ENCODE data around the gene SEMA6C. TPM values are rescaled to one million over a fixed set of nuclear protein-coding genes. Genes with fewer than 3 reads are reported as not detected.

SEMA6C gene
- total and polyA plus RNA-seq, 2 of the 13 experiments (the other 11 are each of a cell fraction or from before 2014, with no cell fraction given) = 1.4 to 2.9 TPM

GRCh38 chr1:151189637-151190445 lies 43.4 kb upstream of the SEMA6C start, which contains the start of gene VPS72 (continued):
- 0 out of 2 replicates have a peak, but pooled peaks have one; percentile 58 for TF ChIP-seq MTERF4 (CRISPR knock-in tag; IDR thresholded peaks at IDR 0.05)
- TF ChIP-seq PBX2 (CRISPR knock-in tag; IDR thresholded peaks at IDR 0.05) = no peak
- TF ChIP-seq WIZ (CRISPR knock-in tag; IDR thresholded peaks at IDR 0.05) = no peak
- TF ChIP-seq DNMT1 (CRISPR knock-in tag; IDR thresholded peaks at IDR 0.05) = peak; percentile 71; the same call in 1 of the 2 replicates
- TF ChIP-seq SALL2 (CRISPR knock-in tag; IDR thresholded peaks at IDR 0.05) = peak; percentile 97
- TF ChIP-seq NFYB (CRISPR knock-in tag; IDR thresholded peaks at IDR 0.05) = peak; percentile 38; the same call in 1 of the 2 replicates
- peak; percentile 78 for TF ChIP-seq PTBP1 (IDR thresholded peaks at IDR 0.05; ENCODE audit: low read depth, low read length, poor library complexity, severe bottlenecking)
- TF ChIP-seq NFKBIZ (CRISPR knock-in tag; IDR thresholded peaks at IDR 0.05) = no peak
- no peak for TF ChIP-seq DZIP1 (CRISPR knock-in tag; IDR thresholded peaks at IDR 0.05)
- no peak for TF ChIP-seq FOXO4 (CRISPR knock-in tag; conservative IDR thresholded peaks at IDR 0.05)
- TF ChIP-seq ARNT (IDR thresholded peaks at IDR 0.05) = no peak
- TF ChIP-seq YY1 (IDR thresholded peaks at IDR 0.05; ENCODE audit: insufficient read depth, insufficient replicate concordance, low read depth, low read length) = peak; percentile 92
- no peak for TF ChIP-seq SAFB2 (CRISPR knock-in tag; IDR thresholded peaks at IDR 0.05; ENCODE audit: borderline replicate concordance, low read depth)
- peak; percentile 90 for TF ChIP-seq ETV5 (CRISPR knock-in tag; IDR thresholded peaks at IDR 0.05; ENCODE audit: borderline replicate concordance)
- TF ChIP-seq ZNF577 (CRISPR knock-in tag; IDR thresholded peaks at IDR 0.05; ENCODE audit: borderline replicate concordance, low read depth) = no peak
- TF ChIP-seq SAP130 (CRISPR knock-in tag; IDR thresholded peaks at IDR 0.05; ENCODE audit: low read depth) = peak; percentile 96
